ENCODE data around the gene SLC25A45.
A peak's percentile ranks its signal among the peaks of the same experiment; 100 is the strongest.

SLC25A45 gene

DNA sequence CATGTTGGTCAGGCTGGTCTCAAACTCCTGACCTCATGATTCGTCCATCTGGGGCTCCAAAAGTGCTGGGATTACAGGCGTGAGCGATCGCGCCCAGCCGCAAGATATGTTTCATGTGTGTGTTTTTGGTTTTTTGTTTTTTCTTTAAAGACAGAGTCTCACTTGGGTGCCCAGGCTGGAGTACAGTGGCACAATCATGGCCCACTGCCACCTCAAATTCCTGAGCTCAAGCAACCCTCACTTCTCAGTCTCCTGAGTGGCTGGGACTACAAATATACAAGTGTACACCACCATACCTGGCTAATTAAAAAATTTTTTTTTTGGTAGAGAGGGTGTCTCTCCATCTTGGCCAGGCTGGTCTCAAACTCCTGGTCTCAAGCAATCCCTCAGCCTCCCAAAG is 19.5 kb downstream of the SLC25A45 start:
- H3K4me3 ChIP-seq (ENCODE audit: low read depth, low read length) = no peak overlapping the region
- TF ChIP-seq, protein P1, sequence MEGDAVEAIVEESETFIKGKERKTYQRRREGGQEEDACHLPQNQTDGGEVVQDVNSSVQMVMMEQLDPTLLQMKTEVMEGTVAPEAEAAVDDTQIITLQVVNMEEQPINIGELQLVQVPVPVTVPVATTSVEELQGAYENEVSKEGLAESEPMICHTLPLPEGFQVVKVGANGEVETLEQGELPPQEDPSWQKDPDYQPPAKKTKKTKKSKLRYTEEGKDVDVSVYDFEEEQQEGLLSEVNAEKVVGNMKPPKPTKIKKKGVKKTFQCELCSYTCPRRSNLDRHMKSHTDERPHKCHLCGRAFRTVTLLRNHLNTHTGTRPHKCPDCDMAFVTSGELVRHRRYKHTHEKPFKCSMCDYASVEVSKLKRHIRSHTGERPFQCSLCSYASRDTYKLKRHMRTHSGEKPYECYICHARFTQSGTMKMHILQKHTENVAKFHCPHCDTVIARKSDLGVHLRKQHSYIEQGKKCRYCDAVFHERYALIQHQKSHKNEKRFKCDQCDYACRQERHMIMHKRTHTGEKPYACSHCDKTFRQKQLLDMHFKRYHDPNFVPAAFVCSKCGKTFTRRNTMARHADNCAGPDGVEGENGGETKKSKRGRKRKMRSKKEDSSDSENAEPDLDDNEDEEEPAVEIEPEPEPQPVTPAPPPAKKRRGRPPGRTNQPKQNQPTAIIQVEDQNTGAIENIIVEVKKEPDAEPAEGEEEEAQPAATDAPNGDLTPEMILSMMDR (IDR thresholded peaks at IDR 0.05; ENCODE audit: borderline replicate concordance, insufficient read depth, low read depth, low read length) = no peak

DNA sequence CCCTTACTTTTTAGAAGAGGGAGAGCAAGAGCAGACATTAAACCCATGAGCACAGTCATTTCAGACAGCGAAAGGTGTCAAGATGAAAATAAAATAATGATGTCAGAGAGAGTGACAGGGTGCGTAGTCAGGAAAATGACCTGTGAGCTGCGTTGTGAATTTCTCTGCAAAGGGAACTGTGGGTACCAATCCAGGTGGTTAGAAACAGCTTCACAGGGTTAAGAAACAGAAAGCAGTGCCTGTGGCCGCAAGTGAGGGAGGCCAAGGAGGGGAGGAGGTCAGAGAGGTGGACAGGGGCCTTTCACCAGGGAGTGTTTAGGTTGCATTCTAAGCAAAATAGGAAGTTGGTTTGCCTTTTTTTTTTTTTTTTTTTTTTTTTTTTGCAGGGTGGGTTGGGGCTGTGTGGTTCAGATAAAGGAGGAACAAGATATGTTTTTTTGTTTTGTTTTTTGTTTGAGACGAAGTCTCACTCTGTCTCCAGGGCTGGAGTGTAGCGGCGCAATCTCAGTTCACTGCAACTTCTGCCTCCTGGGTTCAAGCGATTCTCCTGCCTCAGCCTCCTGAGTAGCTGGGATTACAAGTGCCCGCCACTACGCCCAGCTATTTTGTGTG is 20.0 kb downstream of the SLC25A45 start:
- TF ChIP-seq, protein P1 (IDR thresholded peaks at IDR 0.05; ENCODE audit: borderline replicate concordance, insufficient read depth, low read depth, low read length) = no peak
- H3K4me3 ChIP-seq (ENCODE audit: low read depth, low read length) = no peak overlapping the region

DNA sequence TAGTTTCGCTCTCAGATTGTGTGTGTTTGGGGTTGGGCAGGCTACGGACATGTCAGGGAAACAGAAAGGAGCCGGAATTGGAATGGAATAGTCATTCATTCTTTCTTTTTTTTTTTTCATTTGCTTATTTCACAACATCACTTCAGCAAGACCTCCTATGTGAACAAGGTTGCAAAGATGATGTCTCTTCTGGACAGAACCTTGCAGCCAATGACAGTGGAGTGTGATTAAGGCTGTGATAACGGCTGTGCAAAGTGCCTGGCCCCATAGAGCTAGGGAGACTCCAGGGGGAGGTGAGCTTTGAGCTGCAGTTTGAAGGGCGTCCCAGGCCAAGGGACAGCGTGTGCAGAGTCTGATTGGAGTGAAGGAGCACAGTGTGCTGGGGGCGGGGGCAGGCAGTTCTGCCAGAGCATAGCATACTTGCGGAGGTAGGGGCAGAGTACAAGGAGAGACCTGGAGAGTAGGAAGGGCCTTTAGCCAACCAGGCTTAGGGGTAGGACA is 24.5 kb downstream of the SLC25A45 start:
- TF ChIP-seq, protein P1 (IDR thresholded peaks at IDR 0.05; ENCODE audit: borderline replicate concordance, insufficient read depth, low read depth, low read length) = no peak
- H3K4me3 ChIP-seq (ENCODE audit: low read depth, low read length) = no peak overlapping the region

DNA sequence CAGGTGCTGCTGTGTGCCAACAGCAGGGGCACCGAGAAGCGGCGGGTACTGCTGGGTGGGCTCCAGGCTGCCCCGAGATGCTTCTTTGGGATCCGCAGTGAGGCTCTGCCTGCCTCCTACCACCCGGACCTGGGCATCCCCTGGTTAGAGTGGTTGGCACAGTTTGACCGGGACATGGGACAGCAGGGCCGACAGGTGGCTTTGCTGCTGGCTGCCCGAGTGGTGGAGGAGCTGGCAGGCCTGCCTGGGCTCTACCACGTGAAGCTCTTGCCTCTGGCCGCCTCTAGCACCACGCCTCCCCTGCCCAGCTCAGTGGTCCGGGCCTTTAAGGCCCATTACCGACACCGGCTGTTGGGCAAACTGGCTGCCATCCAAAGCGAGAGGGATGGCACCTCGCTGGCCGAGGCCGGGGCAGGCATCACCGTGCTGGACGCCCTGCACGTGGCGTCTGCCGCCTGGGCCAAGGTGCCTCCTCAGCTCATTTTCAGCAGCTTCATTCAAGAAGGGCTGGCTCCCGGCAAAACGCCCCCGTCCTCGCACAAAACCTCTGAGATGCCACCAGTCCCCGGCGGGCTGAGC is 26.0 kb downstream of the SLC25A45 start:
- no peak overlapping the region for H3K4me3 ChIP-seq (ENCODE audit: low read depth, low read length)
- TF ChIP-seq, protein P1 (IDR thresholded peaks at IDR 0.05; ENCODE audit: borderline replicate concordance, insufficient read depth, low read depth, low read length) = no peak

DNA sequence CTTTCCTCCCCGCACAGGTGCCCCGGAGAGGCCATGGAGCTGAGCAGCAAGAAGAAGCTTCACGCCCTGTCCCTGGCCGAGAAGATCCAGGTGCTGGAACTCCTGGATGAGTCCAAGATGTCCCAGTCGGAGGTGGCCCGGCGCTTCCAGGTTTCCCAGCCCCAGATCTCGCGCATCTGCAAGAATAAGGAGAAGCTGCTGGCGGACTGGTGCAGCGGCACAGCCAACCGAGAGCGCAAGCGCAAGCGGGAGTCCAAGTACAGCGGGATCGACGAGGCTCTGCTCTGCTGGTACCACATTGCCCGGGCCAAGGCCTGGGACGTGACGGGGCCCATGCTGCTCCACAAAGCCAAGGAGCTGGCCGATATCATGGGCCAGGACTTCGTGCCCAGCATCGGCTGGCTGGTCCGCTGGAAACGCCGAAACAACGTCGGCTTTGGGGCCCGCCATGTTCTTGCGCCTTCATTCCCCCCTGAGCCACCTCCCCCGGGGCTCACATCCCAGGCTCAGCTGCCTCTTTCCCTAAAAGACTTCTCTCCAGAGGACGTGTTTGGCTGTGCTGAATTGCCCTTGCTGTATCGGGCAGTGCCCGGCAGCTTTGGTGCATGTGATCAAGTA is 26.6 kb downstream of the SLC25A45 start:
- TF ChIP-seq, protein P1 (IDR thresholded peaks at IDR 0.05; ENCODE audit: borderline replicate concordance, insufficient read depth, low read depth, low read length) = no peak
- H3K4me3 ChIP-seq (ENCODE audit: low read depth, low read length) = peak overlapping the region; percentile 75

DNA sequence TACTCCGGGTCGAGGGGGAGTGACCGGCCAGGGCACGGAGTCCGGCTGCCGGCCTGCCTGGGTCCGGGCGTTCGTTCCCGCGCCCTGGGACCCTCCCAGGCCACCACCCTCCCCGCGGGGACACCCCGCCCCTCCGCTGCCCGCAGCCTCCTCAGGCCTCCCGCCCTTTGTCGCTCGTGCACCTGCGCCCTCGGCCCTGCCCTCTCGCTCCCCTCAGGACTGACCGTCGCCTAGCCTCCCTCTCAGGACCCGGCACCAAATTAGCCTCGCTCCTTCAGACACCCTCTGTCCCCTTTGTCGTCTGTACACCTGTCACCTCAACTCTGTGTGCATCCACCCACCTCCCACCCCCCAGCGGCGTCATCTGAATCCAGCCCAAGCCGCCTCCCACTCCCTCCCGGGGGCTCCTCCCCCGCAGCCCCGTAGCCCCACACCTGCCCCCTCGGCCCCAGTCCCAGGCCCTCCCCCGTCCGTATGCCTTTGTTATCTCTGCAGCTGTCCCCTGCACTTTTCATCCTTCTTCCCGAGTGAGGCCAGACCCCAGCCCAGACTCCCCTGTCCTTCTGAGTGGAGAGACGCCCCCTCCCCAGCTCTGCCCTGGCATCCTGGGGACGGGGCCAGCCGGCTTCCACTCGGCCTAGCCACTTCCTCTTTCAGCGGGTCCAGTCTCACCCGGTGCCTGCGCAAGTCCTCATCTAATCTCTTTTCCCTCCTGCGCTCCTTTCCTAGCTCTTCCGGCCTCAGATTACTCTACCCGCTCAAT is 27.3 kb downstream of the SLC25A45 start:
- TF ChIP-seq, protein P1 (IDR thresholded peaks at IDR 0.05; ENCODE audit: borderline replicate concordance, insufficient read depth, low read depth, low read length) = no peak

More for the DNA sequence above, 27.3 kb downstream of the SLC25A45 start:
- peak overlapping the region; percentile 75 for H3K4me3 ChIP-seq (ENCODE audit: low read depth, low read length)
